Left kidney (tissue), 2 donors: ENCODE data around the gene DUSP22. TPM values are rescaled to one million over a fixed set of nuclear protein-coding genes. Genes with fewer than 3 reads are reported as not detected.

Experiments used
- DNase-seq: peaks from one replicate; pipeline ENCODE4 v3.0.0-alpha.2; 2013
- polyA plus RNA-seq: library from polyadenylated mRNA; unstranded; fragments of 120-200 nt; gene quantifications from one replicate; pipeline ENCODE4 v1.2.1, GENCODE V29; 2013; ENCODE audit not compliant: insufficient read length

The DUSP22 gene
- polyA plus RNA-seq, 1 donor = 21.2 TPM

- DNase-seq = no peak
Measured at GRCh38 chr6:351867-352289, 59.6 kb downstream of the DUSP22 start.

DNA sequence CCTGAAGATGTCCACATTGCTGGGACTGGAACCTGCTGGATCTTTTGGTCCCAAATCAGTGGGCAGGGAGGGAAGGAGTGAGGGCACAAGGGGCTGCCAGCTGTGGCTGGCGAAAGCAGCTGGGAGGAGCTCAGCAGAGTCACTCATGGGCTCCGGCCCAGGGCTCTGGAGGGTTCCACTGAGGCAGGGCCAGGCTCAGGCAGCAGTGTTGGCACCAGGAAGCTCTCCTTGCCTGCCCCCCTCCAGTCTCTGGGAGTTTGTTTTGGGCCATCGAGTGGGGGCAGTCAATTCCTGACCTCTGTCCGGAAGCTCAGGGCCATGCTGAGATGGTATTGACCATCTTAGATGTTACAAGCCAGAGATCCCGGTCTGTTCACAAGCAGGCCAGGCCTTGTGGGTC is 60.2 kb downstream of the DUSP22 start:
- no peak for DNase-seq

DNA sequence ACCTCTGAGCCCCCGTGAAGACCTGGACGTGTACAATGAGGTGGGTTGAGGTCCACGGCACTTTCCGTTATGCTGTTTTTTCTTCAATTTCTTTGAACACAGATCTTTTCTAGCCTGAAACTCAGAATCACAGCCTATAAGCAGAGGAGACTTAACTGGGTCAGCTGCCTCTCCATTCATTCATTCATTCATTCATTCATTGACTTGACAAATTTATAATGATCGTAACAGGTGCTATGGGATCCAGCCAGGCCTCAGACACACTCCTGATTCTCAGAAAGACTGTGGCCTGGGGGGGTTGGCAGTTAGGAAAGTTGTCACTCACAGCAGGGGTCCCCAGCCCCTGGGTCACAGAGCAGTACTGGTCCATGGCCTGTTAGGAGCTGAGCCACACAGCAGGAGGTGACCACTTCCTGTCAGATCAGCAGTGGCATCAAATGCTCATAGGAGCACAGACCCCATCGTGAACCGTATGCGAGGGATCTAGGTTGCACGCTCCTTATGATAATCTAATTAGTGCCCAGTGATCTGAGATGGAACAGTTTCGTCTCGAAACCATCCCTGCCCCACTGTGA is 60.7 kb downstream of the DUSP22 start:
- DNase-seq = no peak

DNA sequence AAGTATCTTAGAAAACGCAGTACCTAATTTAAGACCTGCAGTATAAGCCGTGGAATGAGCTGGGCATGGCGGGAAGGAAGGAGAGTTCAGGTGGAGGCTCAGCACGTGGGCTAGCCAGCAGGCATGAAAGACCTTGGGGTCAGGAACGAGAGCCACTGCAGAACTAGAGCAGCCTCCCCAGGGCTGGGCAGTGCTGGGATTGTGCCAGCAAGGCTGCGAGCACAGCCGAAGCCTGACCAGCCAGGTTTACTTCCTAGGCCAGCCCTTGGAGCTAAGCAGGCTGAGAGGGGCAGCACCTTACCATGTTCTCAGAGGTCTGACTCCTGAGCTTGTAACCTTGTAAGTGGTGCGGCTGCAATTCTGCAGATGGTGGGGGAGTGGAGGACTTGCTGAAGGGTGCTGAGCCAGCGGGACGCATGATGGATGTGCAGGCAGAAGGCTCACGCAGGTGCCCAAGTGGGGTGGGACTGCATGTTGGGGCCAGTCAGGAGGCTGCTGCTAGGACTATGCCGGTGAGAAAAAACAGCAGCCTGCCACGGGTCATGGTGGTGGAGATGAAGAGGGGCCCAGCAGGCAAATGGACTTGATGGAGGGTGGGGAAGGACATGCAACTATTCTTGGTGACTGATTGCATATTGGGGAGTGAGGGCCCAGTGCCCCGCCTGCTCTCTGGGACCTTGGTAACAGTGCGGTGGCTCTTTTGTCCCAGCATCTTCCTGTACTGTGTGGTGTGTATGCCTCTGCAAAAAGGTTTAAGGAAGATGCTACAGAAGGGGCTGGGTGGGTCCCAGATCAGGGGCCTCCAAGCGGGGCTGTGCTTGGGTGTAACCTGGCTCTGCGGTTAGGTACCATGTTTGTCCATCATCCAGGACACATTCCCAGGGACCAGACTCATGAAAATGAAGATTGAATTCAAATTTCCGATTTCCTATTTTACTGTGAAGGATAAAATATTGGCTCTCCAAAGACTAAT is 61.6 kb downstream of the DUSP22 start:
- no peak for DNase-seq

- DNase-seq = no peak
Measured at GRCh38 chr6:354631-355280, 62.5 kb downstream of the DUSP22 start.

- DNase-seq = no peak
Measured at GRCh38 chr6:355373-356208, 63.3 kb downstream of the DUSP22 start.

DNA sequence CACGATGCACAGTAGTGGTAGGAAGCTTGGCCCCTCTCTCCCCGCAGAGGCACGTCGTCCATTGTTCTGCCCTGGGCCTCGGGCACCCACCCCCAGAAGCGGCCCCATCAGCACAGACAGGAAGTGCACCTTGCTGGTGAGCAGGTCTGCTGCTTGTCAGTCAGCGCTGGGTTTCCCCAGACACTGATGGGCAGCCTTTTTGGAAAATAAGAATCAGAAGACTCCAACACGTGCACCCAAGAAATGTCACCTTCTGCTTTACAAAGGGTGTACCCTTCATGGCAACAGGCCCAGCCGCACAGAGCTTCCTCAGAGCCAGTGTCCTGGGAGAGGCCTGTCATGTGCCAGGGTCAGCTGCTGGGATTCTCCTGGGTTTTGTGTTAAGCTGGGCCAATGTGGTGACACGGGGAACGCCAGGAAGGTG is 64.6 kb downstream of the DUSP22 start:
- DNase-seq = no peak

GRCh38 chr6:357261-357790 is 65.0 kb downstream of the DUSP22 start:
- DNase-seq = no peak

GRCh38 chr6:357791-358341 is 65.6 kb downstream of the DUSP22 start:
- no peak for DNase-seq

DNA sequence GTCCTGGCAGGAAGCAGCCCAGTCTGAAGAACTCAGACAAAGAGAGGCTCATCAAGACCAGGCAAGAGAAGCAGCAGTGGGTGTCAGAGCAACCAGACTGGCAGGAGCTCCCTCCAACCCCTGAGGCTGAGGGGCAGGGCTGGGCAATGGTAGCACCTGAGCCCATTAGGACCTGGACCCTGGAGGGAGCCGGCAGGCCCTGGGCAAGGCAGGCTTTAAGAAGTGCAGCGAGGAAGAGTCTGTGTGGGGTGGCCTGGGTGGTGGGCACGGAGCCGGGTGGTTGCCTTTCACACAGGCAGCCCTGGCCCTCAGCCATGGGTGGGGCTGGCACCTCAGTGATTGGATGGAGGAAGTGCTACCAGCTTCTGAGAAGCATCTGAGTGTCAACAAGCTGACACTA is 66.1 kb downstream of the DUSP22 start:
- DNase-seq = no peak

DNA sequence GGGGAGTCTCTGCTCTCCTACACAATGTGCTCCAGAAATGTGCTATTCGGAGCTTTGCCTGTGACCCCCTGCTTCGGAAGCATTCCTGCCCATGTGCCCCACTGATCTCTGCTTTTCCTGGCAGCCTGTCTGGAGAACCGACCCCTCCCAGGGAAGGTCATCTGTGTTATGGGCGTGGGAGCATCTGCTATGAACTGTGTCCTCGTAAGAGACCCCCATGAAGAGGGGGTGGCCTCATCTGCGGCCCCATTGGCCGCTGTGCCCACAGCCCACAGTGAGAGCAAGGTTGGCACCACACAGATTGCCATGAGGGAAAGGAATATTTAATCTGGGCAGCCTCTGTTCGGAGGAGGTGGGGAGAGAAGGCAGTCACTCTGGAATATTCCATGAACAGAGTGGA is 66.6 kb downstream of the DUSP22 start:
- DNase-seq = no peak

DNA sequence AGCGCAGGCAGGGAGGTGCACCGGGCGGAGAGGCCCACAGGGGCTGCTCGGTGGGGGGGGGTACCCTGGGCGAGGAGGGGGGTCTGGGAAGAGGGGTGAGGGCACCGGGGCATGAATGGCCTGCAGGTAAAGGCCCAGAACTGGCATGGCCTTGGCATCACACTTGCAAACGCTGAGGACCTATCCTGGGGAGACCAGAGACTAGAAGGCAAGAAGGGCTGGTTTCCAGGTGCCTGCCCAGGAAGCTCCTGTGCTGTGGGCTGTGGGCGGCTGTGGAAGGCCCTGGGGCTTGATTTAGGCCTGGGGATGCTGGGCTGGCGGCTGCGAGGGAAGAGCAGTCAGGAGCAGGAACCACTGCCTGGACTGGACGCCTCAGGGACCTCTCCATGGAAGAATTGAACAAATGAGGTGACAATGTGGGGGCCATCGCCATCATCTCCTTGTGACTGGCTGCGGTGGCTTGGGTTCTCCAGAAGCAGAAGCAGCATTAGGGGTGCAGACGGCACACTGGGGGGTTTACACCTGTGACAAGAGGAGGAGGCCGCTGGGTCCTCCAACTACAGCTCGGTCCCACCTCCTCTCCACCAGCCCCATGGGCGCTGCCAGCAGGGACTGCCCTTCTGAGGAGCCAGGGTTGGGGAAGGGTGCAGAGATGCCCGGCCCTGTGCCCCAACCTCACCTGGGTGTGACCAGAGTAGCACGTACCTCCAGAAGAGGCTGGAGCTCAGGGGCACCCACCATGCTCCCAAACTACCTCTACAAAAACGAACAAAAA is 67.2 kb downstream of the DUSP22 start:
- no peak for DNase-seq

GRCh38 chr6:360349-360748 is 68.1 kb downstream of the DUSP22 start:
- DNase-seq = no peak

DNA sequence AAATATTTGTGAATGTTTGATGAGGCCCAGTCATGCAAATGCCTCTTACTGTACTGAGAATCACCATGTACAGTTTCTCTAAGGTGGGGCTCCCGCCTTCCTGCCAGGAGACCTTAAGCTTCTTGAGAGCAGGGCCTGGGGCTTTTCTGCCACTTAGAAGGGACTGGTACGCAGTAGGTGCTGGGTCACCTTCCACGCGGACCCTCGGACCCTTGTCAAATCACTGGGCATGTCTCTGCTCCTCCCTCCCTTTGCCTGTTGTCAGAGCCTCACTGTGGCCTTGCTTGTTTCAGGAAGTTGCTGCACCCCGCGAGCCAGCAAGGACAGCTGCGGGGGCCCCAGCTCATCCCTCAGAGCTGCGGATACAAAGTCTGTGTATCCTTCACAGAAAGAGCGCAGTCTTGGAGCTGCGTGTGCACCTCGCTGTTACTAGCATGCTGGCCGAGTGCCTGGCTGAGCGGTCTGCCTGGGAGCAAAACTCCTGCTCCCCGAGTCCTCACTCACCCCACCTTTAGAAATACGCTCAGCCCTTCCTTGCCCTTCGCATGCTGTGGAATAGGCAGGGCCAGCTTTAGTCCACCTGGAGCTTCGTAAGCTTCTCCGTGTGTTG is 68.6 kb downstream of the DUSP22 start:
- no peak for DNase-seq

DNA sequence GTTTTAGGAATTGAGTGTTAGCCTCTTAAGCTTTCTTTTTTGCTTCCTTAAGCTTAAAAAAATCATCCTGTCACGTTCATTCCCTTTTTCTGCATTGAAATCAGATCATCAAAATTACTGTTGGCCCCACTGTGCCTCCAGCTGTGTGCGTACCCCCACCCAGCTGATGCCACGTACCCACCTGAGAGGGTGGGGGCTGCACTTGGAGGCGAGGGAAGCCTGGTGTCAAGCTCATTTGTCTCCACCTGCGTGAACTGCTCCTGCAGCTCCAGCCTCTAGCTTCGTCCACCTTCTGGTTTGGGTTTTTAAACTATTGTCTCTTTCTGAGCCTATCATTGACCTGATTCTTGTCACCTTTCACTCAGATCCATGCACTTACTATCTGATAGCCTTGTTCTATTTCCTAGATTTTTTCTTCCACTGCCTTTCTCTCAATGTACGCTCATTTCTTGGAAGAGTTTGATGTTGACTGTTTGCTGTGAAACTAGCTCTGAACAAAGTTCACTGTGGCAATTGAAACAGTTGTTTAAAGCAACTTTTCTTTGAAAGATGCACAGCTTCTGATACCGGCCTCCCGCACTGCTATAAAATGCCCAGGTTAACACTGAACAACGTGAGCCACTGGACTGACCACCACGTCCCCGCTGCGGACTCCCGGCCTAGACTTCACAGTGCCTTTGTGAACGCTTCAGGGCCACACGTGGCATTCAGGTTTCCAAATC is 69.3 kb downstream of the DUSP22 start:
- DNase-seq = no peak

DNA sequence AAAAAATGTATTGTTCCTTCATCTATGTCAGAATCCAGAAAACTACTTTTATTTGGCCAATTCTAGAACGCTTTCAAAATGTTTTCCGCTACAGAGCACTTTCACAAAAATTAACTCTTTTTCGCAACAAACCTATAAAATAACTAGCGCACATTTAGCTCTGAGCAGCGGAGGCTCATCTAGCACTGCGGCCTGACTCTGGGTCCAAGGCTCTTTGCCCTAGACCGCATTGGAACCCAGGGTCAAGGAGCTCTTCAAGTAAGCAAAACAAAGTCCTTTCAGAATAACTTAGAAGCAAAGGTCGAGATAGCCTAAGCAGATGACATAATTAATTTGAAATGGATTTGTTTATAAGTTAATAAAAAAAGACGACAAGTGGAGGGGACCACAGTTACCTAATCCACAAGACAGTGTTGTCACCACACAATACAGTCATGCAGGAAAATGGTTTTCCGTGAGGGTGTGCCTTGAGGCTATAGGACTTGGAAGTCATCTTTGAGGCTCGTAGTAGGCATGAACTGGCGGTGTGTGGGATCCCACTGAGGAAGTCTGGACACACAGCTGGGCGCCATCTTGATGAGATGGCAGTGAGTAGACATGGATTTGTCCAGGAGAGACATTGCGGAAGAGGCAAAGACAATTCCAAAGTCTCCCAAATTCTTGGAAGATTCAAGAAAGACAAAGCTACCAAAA is 70.1 kb downstream of the DUSP22 start:
- no peak for DNase-seq

DNA sequence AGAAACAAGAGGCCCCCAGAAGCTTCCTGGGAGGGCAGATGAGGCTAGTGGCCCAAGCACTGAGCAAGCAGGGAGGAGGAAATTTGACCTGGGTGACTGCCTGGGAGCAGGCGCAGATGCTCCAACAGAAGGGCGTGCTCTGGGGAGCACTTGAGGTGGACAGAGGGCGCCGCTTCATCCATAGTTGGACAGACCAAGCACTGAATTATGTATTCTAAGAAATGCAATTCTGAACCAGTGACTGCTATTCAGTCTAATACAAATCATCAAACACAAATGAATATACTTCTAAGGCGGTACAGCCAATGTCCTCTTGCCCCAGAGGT is 70.6 kb downstream of the DUSP22 start:
- DNase-seq = no peak

GRCh38 chr6:363291-363690 is 71.0 kb downstream of the DUSP22 start:
- DNase-seq = no peak

DNA sequence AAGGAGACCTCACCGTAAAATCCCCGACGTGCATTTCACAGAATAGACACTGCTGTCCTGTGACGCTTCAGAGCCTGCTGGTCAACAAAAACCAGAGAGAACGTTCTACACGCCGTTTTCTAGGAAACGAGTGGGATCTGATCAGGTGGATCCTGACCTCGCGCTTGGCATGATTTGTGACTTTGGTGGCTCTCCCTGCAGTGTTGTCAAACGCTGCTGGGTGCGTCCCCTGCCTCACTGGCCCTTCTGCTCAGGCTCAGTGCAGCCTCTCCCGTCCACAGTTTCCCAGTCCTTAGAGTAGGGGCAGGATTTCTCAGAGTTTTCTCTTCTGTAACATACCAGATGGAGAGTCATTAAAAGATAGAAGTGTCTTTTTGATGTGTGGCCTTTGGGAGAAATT is 71.6 kb downstream of the DUSP22 start:
- no peak for DNase-seq
